ENCODE data around the gene TUBB3. TPM values are rescaled to one million over a fixed set of nuclear protein-coding genes. Genes with fewer than 3 reads are reported as not detected.
A peak's percentile ranks its signal among the peaks of the same experiment; 100 is the strongest.

TUBB3 gene
- total RNA-seq, 1 donor from 2014 or later: 84.9 TPM

- H3K36me3 Mint-ChIP-seq (ENCODE audit: unreplicated experiment): peaks cover 12% of the 10 kb centered on the region
- no peak overlapping the region for H3K27ac Mint-ChIP-seq (ENCODE audit: unreplicated experiment)
- no peaks in the 10 kb centered on the region for H3K4me1 Mint-ChIP-seq (ENCODE audit: unreplicated experiment)
- H3K4me3 Mint-ChIP-seq (ENCODE audit: unreplicated experiment): no peak overlapping the region
- no peak for DNase-seq (ENCODE audit: extremely low spot score, unreplicated experiment)
- no peaks in the 10 kb centered on the region for H3K9me3 Mint-ChIP-seq (ENCODE audit: unreplicated experiment)
- no peak for TF ChIP-seq CTCF (IDR thresholded peaks at IDR 0.05)
- H3K27me3 Mint-ChIP-seq (ENCODE audit: unreplicated experiment): no peaks in the 10 kb centered on the region
Observed at GRCh38 chr16:89938175-89938885, 15.2 kb downstream of the TUBB3 start.

- Mint-ChIP-seq H3K4me3 (ENCODE audit: unreplicated experiment) (no peak overlapping the region), H3K4me1 (ENCODE audit: unreplicated experiment) (peaks cover 10% of the 10 kb centered on the region), H3K27me3 (ENCODE audit: unreplicated experiment) (no peaks in the 10 kb centered on the region), H3K9me3 (ENCODE audit: unreplicated experiment) (no peaks in the 10 kb centered on the region), H3K27ac (ENCODE audit: unreplicated experiment) (no peak overlapping the region), H3K36me3 (ENCODE audit: unreplicated experiment) (no peaks in the 10 kb centered on the region)
- DNase-seq (ENCODE audit: extremely low spot score, unreplicated experiment): no peak
- TF ChIP-seq CTCF (IDR thresholded peaks at IDR 0.05): no peak
Observed at GRCh38 chr16:89944773-89945172, 21.6 kb downstream of the TUBB3 start.

- no peak for TF ChIP-seq CTCF (IDR thresholded peaks at IDR 0.05)
- no peaks in the 10 kb centered on the region for H3K27me3 Mint-ChIP-seq (ENCODE audit: unreplicated experiment)
- H3K4me1 Mint-ChIP-seq (ENCODE audit: unreplicated experiment): peaks cover 15% of the 10 kb centered on the region
- H3K4me3 Mint-ChIP-seq (ENCODE audit: unreplicated experiment): no peak overlapping the region
- H3K9me3 Mint-ChIP-seq (ENCODE audit: unreplicated experiment): no peaks in the 10 kb centered on the region
- DNase-seq (ENCODE audit: extremely low spot score, unreplicated experiment): no peak
- no peak overlapping the region for H3K27ac Mint-ChIP-seq (ENCODE audit: unreplicated experiment)
- no peaks in the 10 kb centered on the region for H3K36me3 Mint-ChIP-seq (ENCODE audit: unreplicated experiment)
Observed at GRCh38 chr16:89945654-89946053, 22.5 kb downstream of the TUBB3 start.

DNA sequence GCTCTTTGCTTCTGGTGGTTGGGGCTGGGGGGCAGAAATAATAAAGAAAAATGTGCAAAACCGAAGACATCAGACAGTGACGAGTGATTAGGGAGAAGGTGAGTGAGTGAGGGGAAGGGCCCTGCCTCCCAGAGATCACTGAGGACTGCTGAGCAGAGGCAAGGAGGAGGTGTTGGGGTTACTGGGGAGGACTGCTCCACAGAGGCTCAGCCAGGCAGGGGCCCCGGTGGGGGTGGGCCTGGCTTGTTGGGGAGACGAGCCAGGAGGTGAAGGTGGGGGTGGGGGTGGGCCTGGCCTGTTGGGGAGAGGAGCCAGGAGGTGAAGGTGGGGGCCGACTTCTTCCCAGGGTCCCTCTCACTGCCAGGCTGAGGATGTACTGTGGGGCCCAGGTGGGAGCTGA lies 23.4 kb downstream of the TUBB3 start:
- H3K4me3 Mint-ChIP-seq (ENCODE audit: unreplicated experiment): peak overlapping the region; percentile 36
- TF ChIP-seq CTCF (IDR thresholded peaks at IDR 0.05): no peak
- H3K27ac Mint-ChIP-seq (ENCODE audit: unreplicated experiment): no peak overlapping the region
- no peaks in the 10 kb centered on the region for H3K9me3 Mint-ChIP-seq (ENCODE audit: unreplicated experiment)
- DNase-seq (ENCODE audit: extremely low spot score, unreplicated experiment): no peak
- peaks cover 15% of the 10 kb centered on the region for H3K4me1 Mint-ChIP-seq (ENCODE audit: unreplicated experiment)
- H3K27me3 Mint-ChIP-seq (ENCODE audit: unreplicated experiment): no peaks in the 10 kb centered on the region
- H3K36me3 Mint-ChIP-seq (ENCODE audit: unreplicated experiment): no peaks in the 10 kb centered on the region

GRCh38 chr16:89949121-89949742 lies 26.1 kb downstream of the TUBB3 start:
- no peak for DNase-seq (ENCODE audit: extremely low spot score, unreplicated experiment)
- H3K4me3 Mint-ChIP-seq (ENCODE audit: unreplicated experiment): peak overlapping the region; percentile 75
- no peaks in the 10 kb centered on the region for H3K9me3 Mint-ChIP-seq (ENCODE audit: unreplicated experiment)
- no peaks in the 10 kb centered on the region for H3K27me3 Mint-ChIP-seq (ENCODE audit: unreplicated experiment)
- TF ChIP-seq CTCF (IDR thresholded peaks at IDR 0.05): no peak
- H3K4me1 Mint-ChIP-seq (ENCODE audit: unreplicated experiment): peaks cover 15% of the 10 kb centered on the region
- H3K36me3 Mint-ChIP-seq (ENCODE audit: unreplicated experiment): no peaks in the 10 kb centered on the region
- H3K27ac Mint-ChIP-seq (ENCODE audit: unreplicated experiment): no peak overlapping the region

All from osteocyte (in vitro differentiated cells).